Activated naive CD4-positive, alpha-beta T cell treated with anti-CD3 and anti-CD28 coated beads, Interleukin-2, amount 50 U/mL, for 72 hours (primary cell): ENCODE data around the gene CCDC51. TPM values are rescaled to one million over a fixed set of nuclear protein-coding genes. Genes with fewer than 3 reads are reported as not detected.

Source experiments
- ATAC-seq, 2 donors: fragments of 150-1000 bp; cut with Tn5 transposase; 2 replicates each; pipeline ENCODE4 v1.10.0; 2021; ENCODE audit warnings: mild to moderate bottlenecking in 2 of 2, moderate library complexity in 2 of 2
- DNase-seq, 2 donors: peaks; one replicate each; pipeline ENCODE4 v3.0.0; 2021 to 2022; ENCODE audit warnings: low spot score in 2 of 2
- H3K27ac Mint-ChIP-seq, 2 donors: one replicate each; pipeline ENCODE4 v1.8.0; 2022; ENCODE audit warnings: mild to moderate bottlenecking in 2 of 2, mixed read lengths in 2 of 2
- H3K36me3 Mint-ChIP-seq, 2 donors: one replicate each; pipeline ENCODE4 v1.8.0; 2022; ENCODE audit warnings: mixed read lengths in 2 of 2
- H3K9me3 Mint-ChIP-seq, 2 donors: one replicate each; pipeline ENCODE4 v1.8.0; 2022; ENCODE audit warnings: mixed read lengths in 2 of 2
- total RNA-seq, 2 donors: library from RNA; stranded (reverse); gene quantifications; one replicate each; pipeline ENCODE4 v1.2.3, GENCODE V29; 2022

Gene CCDC51
- total RNA-seq, 2 donors from 2014 or later, result 21.7 to 27.1 TPM

GRCh38 chr3:48394391-48394790 lies 45.5 kb downstream of the CCDC51 start:
- Mint-ChIP-seq H3K27ac (peak overlapping the region in 1 of 2 donors; percentile 37), H3K9me3 (no peaks in the 10 kb centered on the region), H3K36me3 (no peaks in the 10 kb centered on the region)
- DNase-seq (no peak), ATAC-seq (peak in 1 of 2 donors; percentile 90)

- H3K36me3 Mint-ChIP-seq, result no peaks in the 10 kb centered on the region
- DNase-seq, result no peak
- no peak for ATAC-seq
- H3K9me3 Mint-ChIP-seq, result no peaks in the 10 kb centered on the region
- H3K27ac Mint-ChIP-seq, result no peak overlapping the region
These were observed 51.0 kb downstream of the CCDC51 start for GRCh38 chr3:48388966-48389365.

- H3K27ac Mint-ChIP-seq, result no peak overlapping the region
- no peaks in the 10 kb centered on the region for H3K36me3 Mint-ChIP-seq
- DNase-seq, result no peak
- ATAC-seq, result no peak
- H3K9me3 Mint-ChIP-seq, result no peaks in the 10 kb centered on the region
These were observed 52.3 kb downstream of the CCDC51 start for GRCh38 chr3:48387634-48388033.

Other genes with a start within 250 kb of the CCDC51 start
- not detected for gene CAMP, start 216.6 kb downstream of the CCDC51 start, total RNA-seq
- 10 to 100 TPM; 24.2 to 58.3 TPM for gene ZNF589, start 199.0 kb downstream of the CCDC51 start, total RNA-seq
- gene NME6, start 138.8 kb downstream of the CCDC51 start, total RNA-seq, result 10 to 100 TPM; 23.2 to 25.5 TPM
- gene SPINK8, start 106.5 kb downstream of the CCDC51 start, total RNA-seq, result not detected
- not detected for gene FBXW12, start 67.9 kb downstream of the CCDC51 start, total RNA-seq
- 1 to 10 TPM; 3.0 to 7.3 TPM for gene PLXNB1, start 10.0 kb downstream of the CCDC51 start, total RNA-seq
- gene TMA7, start 138 bp upstream of the CCDC51 start, total RNA-seq, result 100 to 1,000 TPM; 168 to 307 TPM
- gene ATRIP, start 6.6 kb upstream of the CCDC51 start, total RNA-seq, result 10 to 100 TPM; 10.1 to 15.9 TPM
- gene SHISA5, start 64.1 kb upstream of the CCDC51 start, total RNA-seq, result 10 to 100 TPM; 64.0 to 75.3 TPM
- gene PFKFB4, start 116.7 kb upstream of the CCDC51 start, total RNA-seq, result 100 to 1,000 TPM in 1 of 2 donors, 1 to 10 TPM in 1; 6.3 to 139 TPM
- gene UCN2, start 123.7 kb upstream of the CCDC51 start, total RNA-seq, result under 1 TPM in 1 of 2 donors, not detected in 1; 0.21 TPM
- 1 to 10 TPM; 3.2 to 5.5 TPM for gene COL7A1, start 155.2 kb upstream of the CCDC51 start, total RNA-seq
- gene UQCRC1, start 169.5 kb upstream of the CCDC51 start, total RNA-seq, result 100 to 1,000 TPM; 257 to 269 TPM
- gene TMEM89, start 181.7 kb upstream of the CCDC51 start, total RNA-seq, result under 1 TPM in 1 of 2 donors, not detected in 1; 0.36 TPM
- 100 to 1,000 TPM in 1 of 2 donors, 10 to 100 TPM in 1; 38.3 to 110 TPM for gene SLC26A6, start 195.3 kb upstream of the CCDC51 start, total RNA-seq
- 10 to 100 TPM; 12.6 to 13.1 TPM for gene CELSR3, start 222.8 kb upstream of the CCDC51 start, total RNA-seq
- 10 to 100 TPM; 45.7 to 77.2 TPM for gene NCKIPSD, start 245.8 kb upstream of the CCDC51 start, total RNA-seq